Gastrocnemius medialis (tissue), 4 donors: ENCODE results near the gene STUB1.

Source experiments
- POLR2A ChIP-seq, 2 donors: fragments of 450-650 bp; IDR thresholded peaks; one replicate each; pipeline ENCODE4 v1.6.1; 2017; ENCODE audit warnings: antibody characterized with exemption in 2 of 2, mild to moderate bottlenecking in 2 of 2, moderate library complexity in 2 of 2
- TF ChIP-seq, protein P1 (sequence below), 5 experiments: fragments of 450-650 bp in 3 of 5; fragments of 200-600 bp in 2 of 5; sonication (generic) in 2 of 5; IDR thresholded peaks in 4 of 5; conservative IDR thresholded peaks in 1 of 5; 1 replicate in 4 of 5; 2 replicates in 1 of 5; pipeline ENCODE4 v1.5.1; 2016 to 2019; ENCODE audit warnings: antibody characterized with exemption in 5 of 5, mild to moderate bottlenecking in 3 of 5, moderate library complexity in 3 of 5

DNA sequence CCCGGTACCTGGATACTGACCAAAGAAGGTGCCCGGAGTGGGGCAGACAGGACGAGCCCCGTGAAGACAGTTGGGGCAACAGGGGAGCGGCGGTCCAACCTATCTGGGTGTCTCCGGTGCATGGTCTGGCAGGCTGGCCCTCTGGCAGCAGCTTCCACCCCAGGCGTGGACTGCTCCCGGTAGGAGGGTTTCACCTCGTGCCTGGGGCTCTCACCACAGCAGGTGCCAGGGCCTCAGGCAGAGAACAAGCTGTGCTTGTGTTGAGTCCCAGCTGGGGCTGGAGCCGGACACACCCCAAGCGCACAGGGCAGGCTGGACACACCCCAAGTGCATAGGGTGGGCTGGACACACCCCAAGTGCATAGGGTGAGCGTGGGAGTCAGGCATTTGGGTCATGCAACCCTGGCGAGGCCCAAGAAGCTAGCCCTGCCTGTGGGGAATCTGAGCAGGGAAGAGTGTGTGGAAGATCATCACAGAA, 26.9 kb downstream of the STUB1 start:
- TF ChIP-seq, protein P1, sequence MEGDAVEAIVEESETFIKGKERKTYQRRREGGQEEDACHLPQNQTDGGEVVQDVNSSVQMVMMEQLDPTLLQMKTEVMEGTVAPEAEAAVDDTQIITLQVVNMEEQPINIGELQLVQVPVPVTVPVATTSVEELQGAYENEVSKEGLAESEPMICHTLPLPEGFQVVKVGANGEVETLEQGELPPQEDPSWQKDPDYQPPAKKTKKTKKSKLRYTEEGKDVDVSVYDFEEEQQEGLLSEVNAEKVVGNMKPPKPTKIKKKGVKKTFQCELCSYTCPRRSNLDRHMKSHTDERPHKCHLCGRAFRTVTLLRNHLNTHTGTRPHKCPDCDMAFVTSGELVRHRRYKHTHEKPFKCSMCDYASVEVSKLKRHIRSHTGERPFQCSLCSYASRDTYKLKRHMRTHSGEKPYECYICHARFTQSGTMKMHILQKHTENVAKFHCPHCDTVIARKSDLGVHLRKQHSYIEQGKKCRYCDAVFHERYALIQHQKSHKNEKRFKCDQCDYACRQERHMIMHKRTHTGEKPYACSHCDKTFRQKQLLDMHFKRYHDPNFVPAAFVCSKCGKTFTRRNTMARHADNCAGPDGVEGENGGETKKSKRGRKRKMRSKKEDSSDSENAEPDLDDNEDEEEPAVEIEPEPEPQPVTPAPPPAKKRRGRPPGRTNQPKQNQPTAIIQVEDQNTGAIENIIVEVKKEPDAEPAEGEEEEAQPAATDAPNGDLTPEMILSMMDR (IDR thresholded peaks at IDR 0.05 in 4 of 5, conservative IDR thresholded peaks at IDR 0.05 in 1 of 5), result no peak
- no peak for TF ChIP-seq POLR2A (IDR thresholded peaks at IDR 0.05)
